AG09309 (cell line): ENCODE data around the gene CD300LB.
"Not testable (repeated sequence)": the region's sequence is repeated elsewhere in the genome, so short reads cannot be mapped to it uniquely, and the experiment has no call there.

Experiments used
- DNase-seq: peaks from one replicate; pipeline ENCODE4 v3.0.0-alpha.2; 2010; ENCODE audit warnings: low read depth
- H3K4me3 ChIP-seq: 2 replicates; pipeline ENCODE4 v1.5.1; 2011; ENCODE audit warnings: mild to moderate bottlenecking, low read depth, low read length, moderate library complexity; ENCODE audit not compliant: control insufficient read depth
- TF ChIP-seq, protein P1 (sequence below): IDR thresholded peaks from 2 replicates; pipeline ENCODE4 v1.5.1; 2011; ENCODE audit warnings: mild to moderate bottlenecking, low read depth, low read length, inconsistent platforms; ENCODE audit not compliant: insufficient read depth, control insufficient read depth; ENCODE audit errors: missing control alignments

Gene CD300LB

DNA sequence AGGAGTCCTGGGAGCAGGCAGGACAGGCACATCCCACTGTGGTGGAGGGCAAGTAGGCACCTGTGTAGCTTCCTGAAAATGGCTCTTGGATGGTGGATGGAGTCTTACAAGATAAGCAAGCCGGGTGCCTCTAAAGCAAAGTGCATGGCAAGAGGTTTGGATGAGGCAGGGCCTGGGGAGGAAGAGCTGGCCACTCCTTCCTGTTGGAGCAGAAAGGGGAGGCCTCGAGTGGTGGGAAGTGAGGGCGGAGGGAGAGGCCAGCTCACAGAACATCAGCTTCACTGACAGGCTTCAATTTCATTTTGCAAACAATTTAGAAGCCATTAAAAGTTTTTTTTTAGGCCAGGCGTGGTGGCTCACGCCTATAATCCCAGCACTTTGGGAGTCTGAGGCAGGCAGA, 33.8 kb downstream of the CD300LB start:
- TF ChIP-seq, protein P1, sequence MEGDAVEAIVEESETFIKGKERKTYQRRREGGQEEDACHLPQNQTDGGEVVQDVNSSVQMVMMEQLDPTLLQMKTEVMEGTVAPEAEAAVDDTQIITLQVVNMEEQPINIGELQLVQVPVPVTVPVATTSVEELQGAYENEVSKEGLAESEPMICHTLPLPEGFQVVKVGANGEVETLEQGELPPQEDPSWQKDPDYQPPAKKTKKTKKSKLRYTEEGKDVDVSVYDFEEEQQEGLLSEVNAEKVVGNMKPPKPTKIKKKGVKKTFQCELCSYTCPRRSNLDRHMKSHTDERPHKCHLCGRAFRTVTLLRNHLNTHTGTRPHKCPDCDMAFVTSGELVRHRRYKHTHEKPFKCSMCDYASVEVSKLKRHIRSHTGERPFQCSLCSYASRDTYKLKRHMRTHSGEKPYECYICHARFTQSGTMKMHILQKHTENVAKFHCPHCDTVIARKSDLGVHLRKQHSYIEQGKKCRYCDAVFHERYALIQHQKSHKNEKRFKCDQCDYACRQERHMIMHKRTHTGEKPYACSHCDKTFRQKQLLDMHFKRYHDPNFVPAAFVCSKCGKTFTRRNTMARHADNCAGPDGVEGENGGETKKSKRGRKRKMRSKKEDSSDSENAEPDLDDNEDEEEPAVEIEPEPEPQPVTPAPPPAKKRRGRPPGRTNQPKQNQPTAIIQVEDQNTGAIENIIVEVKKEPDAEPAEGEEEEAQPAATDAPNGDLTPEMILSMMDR = no peak
- H3K4me3 ChIP-seq = no peak overlapping the region
- no peak for DNase-seq

- TF ChIP-seq, protein P1 = peak; percentile 83
- DNase-seq = no peak
- no peak overlapping the region for H3K4me3 ChIP-seq
Observed at GRCh38 chr17:74493331-74493833, 37.9 kb downstream of the CD300LB start.

- TF ChIP-seq, protein P1 = no peak
- DNase-seq = no peak
- no peak overlapping the region for H3K4me3 ChIP-seq
Observed at GRCh38 chr17:74491626-74492025, 39.6 kb downstream of the CD300LB start.

DNA sequence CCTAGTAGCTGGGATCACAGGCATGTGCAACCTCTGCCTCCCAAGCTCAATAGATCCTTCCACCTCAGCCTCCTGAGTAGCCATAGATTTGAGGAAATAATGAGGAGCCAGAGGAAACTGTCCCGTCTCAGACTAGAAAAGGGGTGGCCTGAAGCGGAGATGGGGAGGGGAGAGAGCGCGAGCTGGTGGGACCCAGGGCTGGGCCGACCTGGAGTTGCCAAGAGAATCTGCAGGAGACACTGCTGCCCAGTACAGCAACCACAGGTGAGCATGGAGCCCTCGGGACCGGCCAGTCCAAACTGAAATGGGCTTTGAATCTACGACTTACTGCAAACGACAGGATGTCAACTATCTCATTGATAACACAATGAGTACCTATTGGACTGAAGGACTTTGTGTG, 40.6 kb downstream of the CD300LB start:
- TF ChIP-seq, protein P1 = no peak
- no peak for DNase-seq
- no peak overlapping the region for H3K4me3 ChIP-seq

DNA sequence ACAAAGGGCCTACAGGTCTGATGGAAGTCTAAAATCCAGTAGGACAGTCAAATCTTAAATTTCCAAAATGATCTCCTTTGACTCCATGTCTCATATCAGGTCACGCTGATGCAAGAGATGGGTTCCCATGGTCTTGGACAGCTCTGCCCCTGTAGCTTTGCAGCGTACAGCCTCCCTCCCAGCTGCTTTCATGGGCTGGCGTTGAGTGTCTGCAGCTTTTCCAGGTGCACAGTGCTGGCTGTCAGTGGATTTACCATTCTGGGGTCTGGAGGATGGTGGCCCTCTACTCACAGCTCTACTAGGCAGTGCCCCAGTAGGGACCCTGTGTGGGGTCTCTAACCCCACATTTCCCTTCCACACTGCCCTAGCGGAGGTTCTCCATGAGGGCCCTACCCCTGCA, 43.0 kb downstream of the CD300LB start:
- not testable (repeated sequence) for H3K4me3 ChIP-seq, DNase-seq

DNA sequence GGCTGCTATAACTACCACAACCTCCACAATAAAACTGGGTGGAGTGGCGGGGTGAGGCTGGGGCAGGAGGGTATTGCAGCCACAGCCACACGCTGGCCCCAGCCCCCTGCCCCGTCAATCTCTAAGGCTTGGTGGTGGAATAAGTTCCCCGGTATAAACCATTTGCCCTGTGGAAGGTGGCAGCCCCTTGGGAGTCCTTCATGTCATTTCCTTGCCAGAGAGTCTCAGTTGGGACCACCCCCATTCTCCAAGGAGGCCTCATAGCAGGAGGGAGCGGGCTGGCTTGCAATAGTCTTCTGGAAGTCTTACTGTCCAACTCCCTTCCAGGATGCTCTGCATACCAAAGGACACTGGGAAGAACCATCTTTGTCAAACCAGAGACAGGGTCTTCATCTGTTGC, 45.4 kb downstream of the CD300LB start:
- TF ChIP-seq, protein P1 = no peak
- no peak overlapping the region for H3K4me3 ChIP-seq
- DNase-seq = no peak

GRCh38 chr17:74485022-74485743, 46.1 kb downstream of the CD300LB start:
- DNase-seq = no peak
- TF ChIP-seq, protein P1 = no peak
- H3K4me3 ChIP-seq = no peak overlapping the region
